DLD1 (cell line): ENCODE measurements around the gene NFYB.
"Not testable (repeated sequence)": the region's sequence is repeated elsewhere in the genome, so short reads cannot be mapped to it uniquely, and the experiment has no call there.

Experiments
- in situ Hi-C: cut with HindIII; loops from 2 replicates; pipeline ENCODE4 v1.10.0; 2017; ENCODE audit warnings: low sequenced_read_pairs

The NFYB gene

DNA sequence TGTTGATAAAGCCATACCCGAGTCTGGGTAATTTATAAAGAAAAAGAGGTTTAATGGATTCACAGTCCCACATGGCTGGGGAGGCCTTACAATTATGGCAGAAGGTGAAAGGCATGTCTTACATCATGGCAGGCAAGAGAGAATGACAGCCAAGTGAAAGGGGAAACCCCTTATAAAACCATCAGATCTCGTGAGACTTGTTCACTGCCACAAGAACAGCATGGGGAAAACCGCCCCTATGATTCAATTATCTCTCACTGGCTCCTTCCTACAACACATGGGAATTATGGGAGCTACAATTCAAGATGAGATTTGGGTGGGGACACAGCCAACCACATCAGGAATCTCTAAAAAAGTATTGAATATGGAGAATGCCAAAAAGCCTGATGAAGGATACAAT, 25.0 kb upstream of the NFYB start:
- in situ Hi-C loops = not testable (repeated sequence)

DNA sequence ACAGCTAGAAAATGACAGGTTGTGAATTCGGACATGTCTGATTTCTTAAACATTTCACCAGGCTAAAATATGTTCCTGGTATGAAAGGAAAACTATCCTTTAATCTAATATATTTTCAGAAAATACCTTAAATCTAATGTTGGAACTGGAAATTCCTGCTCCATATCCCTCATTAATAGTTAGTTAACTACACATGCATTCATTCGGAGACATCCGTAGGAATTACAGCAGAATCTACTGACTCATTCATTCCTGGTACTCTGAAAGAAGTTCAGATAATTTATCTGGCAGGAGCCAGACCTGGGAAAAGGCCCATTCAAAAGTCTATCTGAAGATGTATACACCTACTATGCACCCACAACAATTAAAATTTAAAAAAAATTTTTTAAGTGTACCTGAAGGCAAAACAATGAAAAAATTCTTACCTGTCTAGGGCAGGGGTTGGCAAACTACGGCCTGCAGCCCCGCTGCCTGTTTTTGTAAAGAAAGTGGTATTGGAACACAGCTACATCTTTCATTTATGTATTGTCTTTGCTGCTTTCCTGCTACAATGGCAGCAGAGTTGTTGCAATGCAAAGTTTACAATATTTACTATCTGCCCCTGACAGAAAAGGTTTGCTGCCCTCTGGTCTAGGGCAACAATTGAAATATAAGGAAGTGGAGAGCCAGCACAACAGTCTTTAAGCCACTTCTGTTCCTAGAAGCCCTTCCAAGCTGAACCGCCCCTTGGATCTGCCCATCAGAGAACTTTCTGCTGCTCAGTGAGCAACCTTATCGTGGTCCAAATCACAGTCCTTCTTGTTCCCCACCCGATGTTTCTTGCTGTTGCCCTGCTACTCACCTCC, 17.9 kb upstream of the NFYB start:
- in situ Hi-C loops = no loop called here

DNA sequence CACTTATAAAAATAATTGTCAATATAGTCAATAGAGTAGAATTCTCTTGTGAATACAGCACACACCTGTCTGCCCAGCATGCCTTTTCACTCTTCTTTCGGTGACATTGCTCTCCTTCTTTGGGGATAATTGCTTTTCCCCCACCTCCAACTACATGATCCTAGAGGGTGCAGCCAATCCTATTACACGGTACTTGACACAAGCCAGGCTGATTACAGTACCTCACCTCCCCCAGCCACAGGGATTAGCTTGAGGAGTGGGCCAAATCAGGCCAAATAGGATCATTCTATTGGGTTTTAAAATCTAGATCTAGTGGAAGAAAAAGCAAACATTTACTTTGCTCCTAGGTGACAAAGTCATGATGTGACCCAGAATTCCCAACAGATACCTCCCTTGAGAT, 16.8 kb upstream of the NFYB start:
- in situ Hi-C loops = no loop called here

DNA sequence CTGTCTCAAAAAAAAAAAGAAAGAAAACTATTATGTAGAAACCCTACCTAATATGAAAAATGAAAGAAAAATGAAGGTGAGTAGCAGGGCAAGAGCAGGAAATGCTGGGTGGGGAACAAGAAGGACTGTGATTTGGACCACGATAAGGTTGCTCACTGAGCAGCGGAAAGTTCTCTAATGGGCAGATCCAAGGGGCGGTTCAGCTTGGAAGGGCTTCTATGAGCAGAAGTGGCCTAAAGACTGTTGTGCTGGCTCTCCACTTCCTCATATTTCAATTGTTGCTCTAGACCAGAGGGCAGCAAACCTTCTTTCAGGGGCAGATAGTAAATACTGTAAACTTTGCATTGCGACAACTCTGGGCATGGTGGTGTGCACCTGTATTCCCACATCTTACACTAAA, 16.3 kb upstream of the NFYB start:
- in situ Hi-C loops = no loop called here

DNA sequence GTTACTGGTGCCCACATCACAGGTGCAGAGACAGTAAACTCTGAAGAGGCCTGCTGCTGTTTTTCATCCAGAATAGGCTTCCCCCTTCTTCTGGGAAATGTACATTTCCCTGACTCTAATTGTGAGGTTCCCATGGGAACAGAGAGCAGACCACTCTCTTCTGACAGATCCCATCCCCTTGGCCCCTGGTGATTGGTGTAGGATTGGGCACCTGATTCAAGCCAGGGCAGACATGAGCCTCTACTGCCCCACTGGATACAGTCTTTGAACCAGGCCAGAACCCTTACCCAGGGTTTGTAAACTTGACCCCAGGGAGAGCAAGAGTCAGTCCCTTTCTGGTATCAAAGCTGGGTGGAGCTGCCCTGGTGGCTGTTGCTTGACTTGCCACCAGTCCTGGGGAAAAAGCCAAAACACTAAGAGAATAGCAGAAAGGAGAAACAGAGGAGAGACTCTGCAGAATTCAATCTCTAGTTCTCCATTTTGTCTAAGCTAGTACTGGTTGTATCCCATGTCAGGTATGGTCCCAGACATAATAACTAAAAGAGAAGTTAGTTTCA, 14.8 kb upstream of the NFYB start:
- in situ Hi-C loops = no loop called here

DNA sequence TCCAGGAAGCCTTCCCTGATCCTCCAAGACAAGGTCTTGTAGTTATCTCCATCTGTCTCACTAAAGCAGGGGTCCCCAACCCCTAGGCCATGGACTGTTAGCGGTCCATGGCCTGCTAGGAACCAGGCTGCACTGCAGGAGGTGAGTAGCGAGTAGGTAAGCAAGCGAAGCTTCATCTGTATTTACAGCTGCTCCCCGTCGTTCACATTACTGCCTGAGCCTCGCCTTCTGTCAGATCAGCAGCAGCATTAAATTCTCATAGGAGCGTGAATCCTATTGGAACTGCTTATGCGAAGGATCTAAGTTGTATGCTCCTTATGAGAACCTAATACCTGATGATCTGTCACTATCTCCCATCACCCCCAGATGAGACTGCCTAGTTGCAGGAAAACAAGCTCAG, 12.4 kb upstream of the NFYB start:
- in situ Hi-C loops = no loop called here

DNA sequence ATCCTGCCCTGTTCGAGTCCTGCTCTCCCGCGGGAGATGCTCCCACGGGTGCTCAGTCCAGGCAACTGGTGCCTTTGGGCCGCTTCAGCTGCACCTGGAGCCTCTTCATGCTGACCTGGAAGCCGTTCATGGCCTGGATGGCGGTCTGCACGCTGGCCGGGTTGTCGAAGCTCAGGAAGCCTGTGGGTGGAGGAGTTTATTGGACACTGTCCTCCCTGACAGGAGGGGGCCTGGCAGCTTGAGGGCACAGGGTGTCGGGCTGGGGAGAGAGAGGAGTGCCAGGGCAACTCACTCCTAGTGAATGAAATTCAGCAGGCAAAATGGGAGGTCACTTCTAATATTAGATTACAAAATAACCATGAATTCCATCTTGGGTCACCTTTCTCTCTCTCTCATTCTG, 9.3 kb upstream of the NFYB start:
- in situ Hi-C loops = no loop called here

DNA sequence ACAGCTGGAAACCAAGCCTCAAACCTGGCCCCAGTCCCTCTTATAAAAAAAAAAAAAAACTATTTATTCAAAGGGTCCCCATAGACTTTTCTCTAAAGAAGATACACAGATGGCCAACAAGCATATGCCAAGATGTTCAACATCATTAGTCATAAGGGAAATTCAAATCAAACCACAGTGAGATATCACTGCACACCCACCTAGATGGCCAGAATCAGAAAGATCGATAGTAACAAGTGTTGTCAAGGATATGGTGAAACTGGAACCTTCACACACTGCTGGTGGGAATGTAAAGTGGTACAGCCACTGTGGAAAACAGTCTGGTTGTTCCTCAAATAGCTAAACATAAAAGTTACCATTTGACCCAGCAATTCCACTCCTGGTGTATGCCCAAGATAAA, 5.9 kb upstream of the NFYB start:
- in situ Hi-C loops = no loop called here

DNA sequence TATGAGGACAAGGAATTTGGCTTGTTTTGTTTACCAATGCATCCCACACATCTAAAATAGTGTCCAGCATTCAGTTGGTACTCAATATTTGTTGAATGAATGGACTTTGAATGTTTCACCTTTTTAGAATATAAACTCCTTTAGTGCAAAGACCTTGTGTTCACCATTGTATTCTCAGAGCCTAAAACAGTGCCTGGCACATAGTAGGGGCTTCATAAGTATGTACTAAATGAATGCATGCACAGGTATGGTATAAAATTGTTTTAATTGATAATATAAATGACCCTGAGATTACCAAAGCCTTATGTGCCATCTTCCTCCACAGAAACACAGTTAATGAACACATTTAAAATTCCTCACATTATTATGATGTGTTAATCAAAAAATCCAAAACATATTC, 5.0 kb upstream of the NFYB start:
- in situ Hi-C loops = no loop called here

DNA sequence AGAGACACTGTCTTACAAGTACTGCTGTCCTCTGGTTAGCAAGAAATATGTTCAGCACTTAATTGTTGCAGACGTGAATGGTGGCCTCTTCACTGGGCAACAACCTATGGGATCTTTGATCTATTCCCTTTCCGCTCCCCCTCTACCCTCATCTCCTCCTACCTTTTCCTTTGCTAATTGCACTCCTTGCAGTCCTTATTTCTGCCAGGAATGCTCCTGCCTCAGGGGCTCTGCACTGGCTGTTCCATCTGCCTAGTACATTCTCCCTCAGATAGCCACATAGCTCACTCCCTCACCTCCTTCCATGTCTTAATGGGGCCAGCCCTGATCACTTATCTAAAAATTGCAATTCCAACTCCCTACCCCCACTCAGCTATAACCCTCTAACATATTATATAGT, 4.5 kb upstream of the NFYB start:
- in situ Hi-C loops = no loop called here

DNA sequence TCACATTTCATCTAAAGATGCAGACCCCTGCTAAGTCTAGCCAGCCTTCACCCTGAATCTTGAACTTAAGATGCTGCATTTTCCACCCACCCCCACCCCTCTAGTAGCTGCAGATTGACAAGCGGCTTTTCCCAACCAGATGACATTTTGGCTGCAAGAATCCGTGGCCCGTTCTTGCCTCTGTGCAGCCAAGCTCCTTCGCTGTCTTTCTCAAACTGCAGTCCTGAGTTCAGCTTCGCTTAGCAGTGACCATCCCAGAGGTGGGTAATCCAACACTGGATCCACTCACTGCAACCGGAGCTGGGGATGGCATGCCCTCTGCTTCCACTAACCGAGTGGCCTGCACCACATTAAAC, 765 bp upstream of the NFYB start:
- in situ Hi-C loops = no loop called here

DNA sequence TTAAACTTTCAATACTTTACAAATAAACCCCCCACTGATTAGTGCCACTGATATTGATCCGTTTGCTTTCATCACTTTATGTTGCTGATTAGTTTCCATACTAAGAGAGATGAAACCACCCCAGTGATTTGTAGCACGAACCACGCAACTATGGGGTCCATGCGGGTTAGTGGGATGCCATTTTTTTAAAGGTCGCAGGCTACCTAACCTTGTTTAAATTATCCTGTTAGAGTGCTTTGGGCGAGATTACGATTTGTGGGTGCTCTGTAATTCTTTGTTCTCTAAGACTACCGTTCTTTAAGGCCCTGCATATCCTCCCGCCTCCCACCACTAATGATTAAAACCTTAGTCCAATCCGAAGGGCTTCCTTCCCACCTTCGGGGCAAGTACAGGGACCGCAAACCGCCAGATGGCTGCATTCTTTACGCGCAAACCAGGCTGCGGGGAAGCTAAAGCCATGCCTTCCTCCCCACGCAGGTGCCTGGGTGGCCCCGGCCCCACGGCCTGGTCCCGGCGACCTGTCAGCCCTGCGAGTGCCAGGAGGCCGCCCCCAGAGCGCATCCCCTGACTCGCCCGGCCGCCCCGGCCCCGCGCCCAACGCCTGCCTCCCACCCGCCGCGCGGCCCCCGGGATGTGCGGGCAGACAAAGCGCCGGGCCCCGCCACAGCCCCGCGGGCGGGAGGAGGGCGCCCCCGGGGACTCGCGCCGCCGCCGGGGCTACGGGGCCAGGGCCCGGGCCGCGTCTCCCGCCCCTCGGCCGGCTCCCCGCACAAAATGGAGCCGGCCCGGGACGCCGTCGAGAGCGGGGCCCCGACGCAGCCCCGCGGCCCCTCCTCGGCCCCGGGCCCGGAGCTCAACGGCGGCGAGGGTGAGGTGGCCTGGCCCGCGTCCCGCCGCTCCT, 759 bp downstream of the NFYB start:
- in situ Hi-C loops = no loop called here

DNA sequence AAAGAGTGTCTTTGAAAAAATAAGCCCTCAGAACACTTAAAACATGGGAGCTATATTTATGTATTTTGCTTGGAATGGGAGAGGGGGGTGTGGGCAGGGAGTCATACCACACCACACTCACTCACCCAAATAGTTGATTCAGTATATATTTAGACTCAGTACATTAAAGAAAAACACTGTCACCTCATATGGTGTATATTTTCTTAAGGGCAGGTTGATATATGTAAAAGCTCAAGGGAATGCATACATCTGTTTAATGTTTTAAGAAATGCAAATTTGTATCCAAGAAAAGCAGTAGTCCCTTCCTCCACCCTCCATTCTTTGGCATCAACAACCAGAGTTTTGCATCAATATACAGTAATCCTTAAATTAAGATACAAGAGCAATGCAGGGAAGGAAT, 1.4 kb downstream of the NFYB start:
- in situ Hi-C loops = no loop called here

DNA sequence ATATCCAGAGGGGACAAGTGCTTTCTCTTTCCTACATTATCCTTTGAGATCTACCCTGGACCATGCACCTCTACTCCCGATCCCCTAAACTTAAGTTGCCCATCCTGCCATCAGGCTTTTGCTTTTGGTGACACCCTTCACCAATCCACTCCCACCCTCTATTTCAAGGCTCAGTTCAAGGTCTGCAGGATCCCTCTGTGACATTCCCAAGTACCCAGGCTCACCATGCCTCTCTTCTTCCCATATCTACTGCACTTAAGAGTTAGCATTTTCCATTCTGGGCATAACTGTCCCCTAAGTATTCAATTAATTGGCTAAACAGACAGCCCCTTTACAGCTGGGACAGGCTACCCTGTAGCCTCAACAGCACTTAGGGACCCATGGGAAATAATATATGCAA, 3.1 kb downstream of the NFYB start:
- in situ Hi-C loops = no loop called here

DNA sequence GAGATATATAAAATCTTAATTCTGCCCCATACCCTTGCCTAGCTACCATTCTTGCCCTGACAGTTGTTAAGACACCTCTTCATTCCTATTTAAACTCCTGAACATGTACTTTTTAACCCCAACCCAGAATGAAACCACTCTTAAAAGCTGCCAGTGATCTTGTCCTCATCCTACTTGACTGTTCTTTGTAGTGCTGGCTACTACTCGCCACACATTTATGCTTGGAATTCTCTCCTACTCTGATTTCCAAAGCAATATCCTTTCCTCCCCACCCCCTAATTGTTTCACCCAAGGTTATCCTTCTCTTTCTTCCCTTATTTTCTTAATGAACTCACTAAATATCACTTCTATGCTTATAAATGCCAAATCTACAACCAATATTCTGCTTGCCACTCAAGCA, 4.1 kb downstream of the NFYB start:
- in situ Hi-C loops = no loop called here

DNA sequence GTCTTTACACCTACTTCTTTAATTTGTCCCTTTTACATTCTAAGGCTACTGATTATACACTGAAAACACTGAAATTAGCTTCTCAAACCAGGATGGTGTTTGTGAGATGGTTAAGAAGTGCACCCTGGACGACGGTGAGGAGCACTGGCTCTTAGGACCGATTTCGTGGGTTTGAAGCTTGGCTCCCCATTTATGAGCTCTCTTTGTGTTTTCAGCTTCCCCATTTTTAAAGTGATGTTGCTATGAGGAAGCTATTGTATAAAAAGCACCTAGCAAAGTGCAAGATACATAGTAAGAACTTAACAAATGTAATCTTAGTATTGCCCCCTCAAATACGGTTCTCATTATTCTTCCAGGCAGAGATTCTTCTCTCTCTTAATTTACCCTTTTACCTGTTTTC, 4.7 kb downstream of the NFYB start:
- in situ Hi-C loops = no loop called here

DNA sequence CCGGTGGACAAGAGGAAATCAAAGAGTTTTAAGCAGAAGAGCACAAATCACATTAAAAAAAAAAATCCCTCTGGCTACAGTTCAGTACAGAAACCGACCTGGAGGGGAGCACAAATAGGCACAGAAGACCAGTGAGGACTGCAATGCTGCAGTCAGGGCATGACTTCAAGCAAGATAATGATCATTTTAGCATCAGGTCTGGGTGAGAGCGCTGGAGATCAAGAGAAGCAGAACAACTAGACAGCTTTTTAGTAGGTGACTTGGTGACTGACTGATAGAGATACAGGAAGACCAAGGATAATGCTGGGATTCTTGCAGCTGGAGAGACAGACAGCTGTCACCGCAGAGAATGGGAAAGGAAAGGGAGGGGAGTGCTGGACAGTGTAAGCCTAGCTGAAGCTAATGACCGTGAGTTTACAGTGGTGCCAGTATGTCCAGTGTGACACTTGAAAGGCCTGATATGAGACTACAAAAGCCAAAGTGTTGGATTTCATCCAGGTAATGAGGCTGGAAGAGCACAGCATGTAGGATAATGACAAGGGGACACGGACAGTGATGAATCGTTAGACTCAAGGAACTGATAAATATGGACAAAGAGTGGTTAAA, 5.6 kb downstream of the NFYB start:
- in situ Hi-C loops = no loop called here

DNA sequence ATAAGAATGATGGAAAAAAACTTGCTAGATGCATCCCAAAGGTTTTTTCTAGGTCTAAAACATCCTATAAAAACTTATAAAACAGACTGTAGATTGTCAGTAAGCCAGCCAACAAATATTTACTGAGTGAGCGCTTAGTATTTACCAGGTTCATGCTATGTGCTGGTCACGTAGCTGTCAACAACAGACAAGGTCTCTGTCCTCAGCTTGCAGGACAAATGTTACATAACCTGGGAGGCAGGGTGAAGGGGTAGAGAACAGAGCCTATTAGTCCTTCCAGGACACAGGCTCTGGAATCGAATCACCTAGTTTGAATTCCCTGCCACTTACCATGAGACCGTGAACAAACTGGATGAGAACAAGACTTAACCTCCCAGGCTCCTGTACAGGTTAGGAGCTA, 6.4 kb downstream of the NFYB start:
- in situ Hi-C loops = no loop called here

DNA sequence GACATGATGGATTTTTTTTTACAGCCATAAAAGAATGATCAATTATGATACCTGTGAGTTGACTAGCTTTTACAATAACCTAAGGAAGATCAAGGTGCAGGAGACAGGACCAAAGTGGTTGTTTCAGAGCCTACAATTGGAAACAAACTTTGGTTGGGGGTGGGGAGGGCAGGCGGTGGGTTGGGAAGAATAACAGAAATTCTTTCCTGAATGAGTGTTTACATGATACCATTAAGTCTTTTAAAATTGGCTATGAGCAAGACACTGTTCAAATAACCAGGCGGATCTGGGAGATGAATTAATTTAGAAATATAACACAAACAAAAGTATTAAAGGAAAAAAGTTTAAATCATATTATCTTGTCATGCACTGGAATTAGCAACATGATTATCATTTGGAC, 7.2 kb downstream of the NFYB start:
- in situ Hi-C loops = no loop called here

DNA sequence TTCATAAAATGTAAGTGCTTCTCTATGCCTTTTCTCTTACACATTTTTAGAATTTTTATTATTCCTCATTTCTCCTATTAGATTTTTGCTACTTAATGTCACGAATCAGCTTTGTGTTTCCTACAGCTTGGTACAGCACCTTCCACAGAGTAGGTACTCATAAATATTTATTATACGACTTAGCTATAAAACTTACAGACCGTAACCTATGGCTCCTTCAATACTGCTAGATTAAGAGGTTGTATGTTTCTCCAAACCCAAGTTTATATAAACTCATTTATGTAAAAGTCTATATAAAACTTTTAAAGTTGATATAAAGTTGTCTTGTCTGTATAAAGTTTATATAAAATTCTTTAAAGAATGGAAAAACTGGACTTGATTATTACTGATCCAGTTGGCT, 11.5 kb downstream of the NFYB start:
- in situ Hi-C loops = no loop called here

DNA sequence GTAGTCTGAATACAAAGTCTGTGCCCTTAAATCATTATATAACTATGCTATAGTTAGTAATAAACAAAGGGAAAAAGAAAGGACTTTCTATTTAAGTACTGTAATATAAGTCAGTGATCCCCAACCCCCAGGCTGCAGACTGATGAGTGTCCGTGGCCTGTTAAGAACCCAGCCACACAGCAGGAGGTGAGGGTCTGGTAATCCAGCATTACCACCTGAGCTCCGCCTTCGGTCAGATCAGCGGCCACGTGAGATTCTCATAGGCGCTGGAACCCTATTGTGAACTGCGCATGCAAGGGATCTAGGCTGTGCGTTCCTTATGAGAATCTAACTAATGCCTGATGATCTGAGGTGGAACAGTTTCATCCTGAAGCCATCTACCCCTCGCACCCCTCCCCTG, 15.7 kb downstream of the NFYB start:
- in situ Hi-C loops = no loop called here

DNA sequence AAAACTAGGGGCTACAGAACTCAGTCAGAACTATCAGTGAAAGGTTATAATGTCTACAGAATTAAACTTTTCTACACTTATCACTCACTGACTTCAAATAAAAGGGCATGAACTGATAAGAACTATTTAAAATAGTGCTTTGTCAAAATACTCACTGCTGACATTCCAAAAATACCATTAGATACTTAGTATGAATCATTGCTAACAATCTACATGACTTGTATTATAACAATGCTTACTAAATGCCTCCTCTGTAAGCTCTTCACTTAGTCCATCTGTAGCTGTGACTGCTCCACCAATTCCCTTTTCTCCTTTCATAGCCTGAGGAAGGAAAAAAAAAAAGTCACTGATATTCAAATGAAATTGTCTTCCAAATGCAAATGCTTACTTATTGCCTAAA, 17.0 kb downstream of the NFYB start:
- in situ Hi-C loops = no loop called here
